ENCODE data around the gene MOSPD2.

MOSPD2 gene

DNA sequence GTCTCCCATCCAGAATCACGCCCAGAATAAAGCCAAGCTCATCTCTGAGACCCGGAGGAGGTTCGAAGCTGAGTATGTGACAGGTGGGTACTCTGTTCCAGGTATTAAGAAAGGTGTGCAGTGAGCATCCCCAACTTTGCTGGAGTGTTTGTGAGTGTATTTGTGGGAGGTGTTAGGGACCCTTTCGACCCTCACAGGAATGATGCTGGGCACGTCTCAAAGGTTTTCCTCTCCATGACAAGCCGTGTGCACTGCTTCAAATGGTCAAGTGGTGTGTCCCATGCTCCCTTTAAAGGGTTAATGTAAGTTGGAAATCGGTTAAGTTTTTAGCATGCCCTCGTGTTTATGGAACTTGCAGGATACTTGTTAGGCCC is 442 bp downstream of the MOSPD2 start:
- DNase-seq (ENCODE audit: low spot score): no peak
- no peak for TF ChIP-seq CTCF (IDR thresholded peaks at IDR 0.05; ENCODE audit: borderline replicate concordance, control extremely low read depth, extremely low read depth, insufficient read depth, missing control alignments)
- in situ Hi-C loops (cut with MboI; ENCODE audit: low sequenced_read_pairs, unreplicated experiment): no loop called here

DNA sequence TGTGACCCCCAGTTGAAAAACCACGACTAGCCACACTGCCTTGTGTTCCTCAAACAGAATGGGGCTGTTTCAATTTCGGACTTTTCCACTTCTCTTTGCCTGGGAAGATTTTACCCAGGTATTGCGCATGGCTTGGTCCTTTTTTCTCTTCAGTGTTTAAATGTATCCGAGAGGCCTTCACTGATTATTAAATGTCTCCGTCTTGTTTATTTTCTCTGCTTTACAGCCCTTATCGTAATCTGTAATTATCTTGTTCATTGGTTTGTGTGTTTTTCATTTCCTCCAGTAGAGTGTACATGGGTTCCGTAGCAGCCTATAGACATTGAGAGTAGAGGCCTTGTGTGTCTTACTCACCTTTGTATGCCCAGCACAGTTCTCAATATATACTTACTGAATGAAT is 2.4 kb downstream of the MOSPD2 start:
- DNase-seq (ENCODE audit: low spot score): no peak
- no peak for TF ChIP-seq CTCF (IDR thresholded peaks at IDR 0.05; ENCODE audit: borderline replicate concordance, control extremely low read depth, extremely low read depth, insufficient read depth, missing control alignments)
- in situ Hi-C loops (cut with MboI; ENCODE audit: low sequenced_read_pairs, unreplicated experiment): no loop called here

DNA sequence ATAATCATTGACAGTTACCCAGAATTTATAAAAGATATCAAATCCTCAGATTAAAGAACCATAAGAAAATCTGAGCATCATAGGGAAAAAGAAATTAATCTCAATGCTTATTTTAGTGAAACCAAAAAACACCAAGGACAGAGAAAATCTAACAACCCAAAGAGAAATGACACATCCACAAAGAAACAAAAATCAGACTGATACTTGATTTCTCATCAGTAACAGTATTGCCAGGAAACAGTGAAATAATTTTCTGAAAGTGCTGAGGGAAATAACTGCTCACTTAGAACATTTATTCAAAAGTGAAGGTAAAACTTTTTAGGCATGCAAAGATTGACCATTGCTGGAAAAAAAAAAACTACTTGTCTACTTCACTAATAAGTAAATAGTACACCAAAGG is 10.6 kb downstream of the MOSPD2 start:
- TF ChIP-seq CTCF (IDR thresholded peaks at IDR 0.05; ENCODE audit: borderline replicate concordance, control extremely low read depth, extremely low read depth, insufficient read depth, missing control alignments): no peak
- in situ Hi-C loops (cut with MboI; ENCODE audit: low sequenced_read_pairs, unreplicated experiment): no loop called here
- DNase-seq (ENCODE audit: low spot score): no peak

GRCh38 chrX:14884714-14885113 is 11.5 kb downstream of the MOSPD2 start:
- DNase-seq (ENCODE audit: low spot score): no peak
- in situ Hi-C loops (cut with MboI; ENCODE audit: low sequenced_read_pairs, unreplicated experiment): no loop called here
- TF ChIP-seq CTCF (IDR thresholded peaks at IDR 0.05; ENCODE audit: borderline replicate concordance, control extremely low read depth, extremely low read depth, insufficient read depth, missing control alignments): no peak

GRCh38 chrX:14886252-14886651 is 13.0 kb downstream of the MOSPD2 start:
- no peak for TF ChIP-seq CTCF (IDR thresholded peaks at IDR 0.05; ENCODE audit: borderline replicate concordance, control extremely low read depth, extremely low read depth, insufficient read depth, missing control alignments)
- in situ Hi-C loops (cut with MboI; ENCODE audit: low sequenced_read_pairs, unreplicated experiment): no loop called here
- no peak for DNase-seq (ENCODE audit: low spot score)

- no peak for TF ChIP-seq CTCF (IDR thresholded peaks at IDR 0.05; ENCODE audit: borderline replicate concordance, control extremely low read depth, extremely low read depth, insufficient read depth, missing control alignments)
- in situ Hi-C loops (cut with MboI; ENCODE audit: low sequenced_read_pairs, unreplicated experiment): no loop called here
- no peak for DNase-seq (ENCODE audit: low spot score)
These were observed 23.1 kb downstream of the MOSPD2 start for GRCh38 chrX:14896273-14896672.

DNA sequence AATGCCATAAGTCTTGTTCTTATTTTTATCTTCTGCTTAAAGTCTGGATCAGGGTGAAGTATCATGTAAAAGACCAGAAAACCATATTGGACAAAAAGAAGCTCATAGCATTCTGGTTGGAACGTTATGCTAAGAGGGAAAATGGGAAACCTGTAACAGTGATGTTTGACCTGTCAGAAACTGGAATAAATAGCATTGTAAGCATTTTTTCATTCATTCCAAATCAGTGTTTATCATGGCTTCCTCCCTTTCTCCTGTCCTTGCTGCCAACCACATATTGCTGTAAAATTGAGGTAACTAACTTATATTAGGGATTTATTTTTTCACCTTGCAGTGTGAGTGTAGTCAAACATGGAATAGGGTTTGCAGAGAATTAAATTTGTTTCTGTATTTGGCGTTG is 23.8 kb downstream of the MOSPD2 start:
- in situ Hi-C loops (cut with MboI; ENCODE audit: low sequenced_read_pairs, unreplicated experiment): no loop called here
- DNase-seq (ENCODE audit: low spot score): no peak
- TF ChIP-seq CTCF (IDR thresholded peaks at IDR 0.05; ENCODE audit: borderline replicate concordance, control extremely low read depth, extremely low read depth, insufficient read depth, missing control alignments): no peak

Measured in GM13976 (cell line).